Naive thymus-derived CD4-positive, alpha-beta T cell (primary cell): ENCODE measurements around the gene TSACC. TPM values are rescaled to one million over a fixed set of nuclear protein-coding genes. Genes with fewer than 3 reads are reported as not detected.
"Not testable (repeated sequence)": the region's sequence is repeated elsewhere in the genome, so short reads cannot be mapped to it uniquely, and the experiment has no call there.

Source experiments
- ATAC-seq: fragments of 150-1000 bp; cut with Tn5 transposase; 2 replicates; pipeline ENCODE4 v1.10.0; 2021; ENCODE audit warnings: mild to moderate bottlenecking, moderate library complexity
- CTCF ChIA-PET: fragments of 350-600 bp; sonication (Branson Sonifier 250); formaldehyde crosslinking; loops from one replicate; lab custom pipeline; 2021; ENCODE audit warnings: antibody characterized with exemption; lab: Charles Lee
- POLR2A ChIA-PET: fragments of 350-600 bp; sonication (Branson Sonifier 250); formaldehyde crosslinking; loops from one replicate; lab custom pipeline; 2021; ENCODE audit warnings: antibody characterized with exemption, inconsistent platforms; lab: Charles Lee
- DNase-seq, 9 donors: peaks; one replicate each; pipeline versions ENCODE4 v3.0.0 to v3.0.0-alpha.2; 2020 to 2022; ENCODE audit warnings: mixed read lengths in 1 of 9
- H3K27ac ChIP-seq: one replicate; pipeline ENCODE4 v1.7.0; 2013; ENCODE audit warnings: mild to moderate bottlenecking, low read depth, low read length, moderate library complexity
- H3K27me3 ChIP-seq, 2 donors: one replicate each; pipeline ENCODE4 v1.7.0; 2013; ENCODE audit warnings: low read length in 2 of 2, mild to moderate bottlenecking in 2 of 2, moderate library complexity in 2 of 2; ENCODE audit not compliant: control insufficient read depth in 2 of 2, insufficient read depth in 2 of 2
- H3K36me3 ChIP-seq, 3 experiments: 1 replicate in 2 of 3; 2 replicates in 1 of 3; pipeline ENCODE4 v1.7.0; 2013; ENCODE audit warnings: low read length in 3 of 3, mild to moderate bottlenecking in 3 of 3, moderate library complexity in 1 of 3; ENCODE audit not compliant: insufficient read depth in 3 of 3, control insufficient read depth in 2 of 3
- H3K4me1 ChIP-seq, 2 donors: one replicate each; pipeline ENCODE4 v1.7.0; 2013; ENCODE audit warnings: low read length in 2 of 2, mild to moderate bottlenecking in 2 of 2, moderate library complexity in 1 of 2; ENCODE audit not compliant: control insufficient read depth in 2 of 2, insufficient read depth in 2 of 2
- H3K4me3 ChIP-seq: 2 replicates; pipeline ENCODE4 v1.7.0; 2013; ENCODE audit warnings: mild to moderate bottlenecking, low read length
- H3K9me3 ChIP-seq, 3 experiments: 1 replicate in 2 of 3; 2 replicates in 1 of 3; pipeline ENCODE4 v1.7.0; 2013; ENCODE audit warnings: low read length in 3 of 3; ENCODE audit not compliant: control insufficient read depth in 2 of 3
- H3K27ac Mint-ChIP-seq, 9 donors: one replicate each; pipeline ENCODE4 v1.8.0; 2020 to 2022; ENCODE audit warnings: mixed read lengths in 9 of 9, mild to moderate bottlenecking in 8 of 9, moderate library complexity in 5 of 9, inconsistent platforms in 2 of 9
- H3K27me3 Mint-ChIP-seq, 5 donors: one replicate each; pipeline ENCODE4 v1.8.0; 2021 to 2022; ENCODE audit warnings: mixed read lengths in 5 of 5, mild to moderate bottlenecking in 1 of 5
- H3K36me3 Mint-ChIP-seq, 5 donors: one replicate each; pipeline ENCODE4 v1.8.0; 2020 to 2022; ENCODE audit warnings: mixed read lengths in 5 of 5, mild to moderate bottlenecking in 3 of 5, inconsistent platforms in 1 of 5
- H3K4me1 Mint-ChIP-seq, 7 donors: one replicate each; pipeline ENCODE4 v1.8.0; 2020 to 2022; ENCODE audit warnings: mixed read lengths in 7 of 7, mild to moderate bottlenecking in 3 of 7, inconsistent platforms in 1 of 7
- H3K4me3 Mint-ChIP-seq, 10 donors: one replicate each; pipeline ENCODE4 v1.8.0; 2020 to 2022; ENCODE audit warnings: mild to moderate bottlenecking in 10 of 10, mixed read lengths in 10 of 10, moderate library complexity in 6 of 10, inconsistent platforms in 2 of 10
- H3K9me3 Mint-ChIP-seq, 11 donors: one replicate each; pipeline ENCODE4 v1.8.0; 2020 to 2022; ENCODE audit warnings: mixed read lengths in 11 of 11, mild to moderate bottlenecking in 4 of 11, inconsistent platforms in 1 of 11, moderate library complexity in 1 of 11
- intact Hi-C, 2 donors: fragments of 100-400 bp; cut with micrococcal nuclease; formaldehyde crosslinking; loops; one replicate each; pipeline ENCODE4 v1.15.1; 2023
- polyA plus RNA-seq, 2 donors: library from polyadenylated mRNA; unstranded; fragments of 300-500 nt; fragmentation: Illumina TruSeq; gene quantifications; one replicate each; pipeline ENCODE4 v1.2.3, GENCODE V29; 2021
- total RNA-seq, 6 experiments: library from RNA in 5 of 6; stranded (reverse) in 5 of 6; gene quantifications; 1 replicate in 5 of 6; 2 replicates in 1 of 6; pipeline ENCODE4 v1.2.3 and lab custom pipeline; 2021 to 2026

Gene TSACC
- total and polyA plus RNA-seq, 7 experiments from 2014 or later, result 1.1 to 2.2 (median 1.7) TPM; not detected in 4

GRCh38 chr1:156337888-156338179, 492 bp upstream of the TSACC start:
- peaks cover 0 to 21% (median 9%) of the 10 kb centered on the region in 5 donors for H3K36me3 Mint-ChIP-seq
- no peaks in the 10 kb centered on the region for H3K27me3 ChIP-seq
- peaks cover 16 to 51% (median 40%) of the 10 kb centered on the region in 7 donors for H3K4me1 Mint-ChIP-seq
- no peaks in the 10 kb centered on the region for H3K9me3 ChIP-seq
- POLR2A ChIA-PET, result interaction anchor here (0.6 to 1.3 kb wide), 3 partner anchors 33 to 56 kb away, joined by 3 read pairs; no protein-coding TSS in a partner anchor
- CTCF ChIA-PET, result interaction anchor here (0.6 to 0.9 kb wide), 3 partner anchors 56 to 648 kb away, joined by 3 read pairs; no protein-coding TSS in a partner anchor
- H3K36me3 ChIP-seq, result peaks cover 4 to 22% (median 13%) of the 10 kb centered on the region in 3 experiments
- H3K27me3 Mint-ChIP-seq, result peaks cover 0 to 7% (median 0%) of the 10 kb centered on the region in 5 donors
- peak in 1 of 9 donors; percentile 26 for DNase-seq
- H3K4me1 ChIP-seq, result peaks cover 11 to 17% of the 10 kb centered on the region in 2 donors
- intact Hi-C loops, result loop anchor here (1.0 to 10.0 kb wide), 22 partner anchors 43 to 1729 kb away; partner anchors contain the start of genes ISG20L2 (in 2 of the 2), LAMTOR2 (in 2 of the 2), METTL25B (in 2 of the 2) and PMF1 (in 2 of the 2)
- peak overlapping the region; percentile 71 for H3K27ac ChIP-seq
- peak overlapping the region; percentile 97 to 99 (median 98) for H3K27ac Mint-ChIP-seq
- peaks cover 0 to under 1% (median 0%) of the 10 kb centered on the region in 11 donors for H3K9me3 Mint-ChIP-seq
- no peak for ATAC-seq
- H3K4me3 Mint-ChIP-seq, result peak overlapping the region; percentile 97 to 99 (median 99)
- peak overlapping the region; percentile 83 for H3K4me3 ChIP-seq

GRCh38 chr1:156342166-156342955, 4.0 kb downstream of the TSACC start:
- no peak overlapping the region for H3K4me3 Mint-ChIP-seq
- Histone ChIP-seq H3K36me3 (no peaks in the 10 kb centered on the region), H3K4me1 (peaks cover under 1% of the 10 kb centered on the region in 2 donors), H3K9me3 (no peaks in the 10 kb centered on the region), H3K27ac (no peak overlapping the region), H3K4me3 (no peak overlapping the region), H3K27me3 (no peaks in the 10 kb centered on the region)
- CTCF ChIA-PET, result no interaction called here
- H3K27me3 Mint-ChIP-seq, result peaks cover 0 to 38% (median 8%) of the 10 kb centered on the region in 5 donors
- H3K9me3 Mint-ChIP-seq, result no peaks in the 10 kb centered on the region
- POLR2A ChIA-PET, result no interaction called here
- DNase-seq, result no peak
- peaks cover 0 to 2% (median 0%) of the 10 kb centered on the region in 5 donors for H3K36me3 Mint-ChIP-seq
- H3K4me1 Mint-ChIP-seq, result peaks cover 0 to 16% (median 11%) of the 10 kb centered on the region in 7 donors
- H3K27ac Mint-ChIP-seq, result no peak overlapping the region
- intact Hi-C loops, result no loop called here
- ATAC-seq, result no peak

GRCh38 chr1:156344409-156344808, 6.1 kb downstream of the TSACC start:
- Mint-ChIP-seq H3K27me3 (peaks cover 0 to 48% (median 8%) of the 10 kb centered on the region in 5 donors), H3K4me1 (peaks cover 0 to under 1% (median 0%) of the 10 kb centered on the region in 7 donors), H3K27ac (no peak overlapping the region), H3K4me3 (no peak overlapping the region), H3K36me3 (no peaks in the 10 kb centered on the region), H3K9me3 (no peaks in the 10 kb centered on the region)
- Histone ChIP-seq H3K27ac (no peak overlapping the region), H3K27me3 (no peaks in the 10 kb centered on the region), H3K4me1 (no peaks in the 10 kb centered on the region), H3K36me3 (no peaks in the 10 kb centered on the region), H3K9me3 (no peaks in the 10 kb centered on the region), H3K4me3 (no peak overlapping the region)
- ChIA-PET CTCF (interaction anchor here (1.2 kb wide), 1 partner anchor 11 kb away, joined by 3 read pairs; no protein-coding TSS in a partner anchor), POLR2A (no interaction called here)
- ATAC-seq (no peak), DNase-seq (no peak)
- intact Hi-C loops, result no loop called here

- POLR2A ChIA-PET, H3K4me1 ChIP-seq, ATAC-seq, H3K4me3 ChIP-seq, H3K27ac Mint-ChIP-seq, H3K4me3 Mint-ChIP-seq, H3K27me3 ChIP-seq, H3K27ac ChIP-seq, H3K36me3 ChIP-seq, H3K9me3 Mint-ChIP-seq, H3K9me3 ChIP-seq, H3K36me3 Mint-ChIP-seq, H3K4me1 Mint-ChIP-seq, intact Hi-C loops, DNase-seq: not testable (repeated sequence)
- H3K27me3 Mint-ChIP-seq, result peaks cover 0 to 49% (median 8%) of the 10 kb centered on the region in 5 donors
- CTCF ChIA-PET, result interaction anchor here (0.6 kb wide), 2 partner anchors 259 to 441 kb away, joined by 4 read pairs; no protein-coding TSS in a partner anchor
Observed at GRCh38 chr1:156346035-156346434, 7.7 kb downstream of the TSACC start.

- Mint-ChIP-seq H3K27me3 (peaks cover 0 to 55% (median 8%) of the 10 kb centered on the region in 5 donors), H3K9me3 (no peaks in the 10 kb centered on the region), H3K36me3 (no peaks in the 10 kb centered on the region), H3K27ac (no peak overlapping the region), H3K4me3 (no peak overlapping the region), H3K4me1 (peaks cover 0 to 5% (median 0%) of the 10 kb centered on the region in 7 donors)
- no peak for ATAC-seq
- Histone ChIP-seq H3K27me3 (no peaks in the 10 kb centered on the region), H3K4me3 (no peak overlapping the region), H3K9me3 (no peaks in the 10 kb centered on the region), H3K27ac (no peak overlapping the region), H3K4me1 (no peaks in the 10 kb centered on the region), H3K36me3 (no peaks in the 10 kb centered on the region)
- intact Hi-C loops, result no loop called here
- DNase-seq, result no peak
- CTCF ChIA-PET, result interaction anchor here (0.6 kb wide), 1 partner anchor 259 kb away, joined by 4 read pairs; no protein-coding TSS in a partner anchor
- POLR2A ChIA-PET, result no interaction called here
Observed at GRCh38 chr1:156346636-156347035, 8.3 kb downstream of the TSACC start.

GRCh38 chr1:156347331-156347730, 9.0 kb downstream of the TSACC start:
- ATAC-seq (no peak), DNase-seq (no peak)
- Histone ChIP-seq H3K36me3 (no peaks in the 10 kb centered on the region), H3K4me3 (no peak overlapping the region), H3K27me3 (no peaks in the 10 kb centered on the region), H3K9me3 (no peaks in the 10 kb centered on the region), H3K27ac (no peak overlapping the region), H3K4me1 (no peaks in the 10 kb centered on the region)
- H3K27me3 Mint-ChIP-seq, result peaks cover 0 to 57% (median 8%) of the 10 kb centered on the region in 5 donors
- no peak overlapping the region for H3K4me3 Mint-ChIP-seq
- peaks cover 0 to 5% (median 0%) of the 10 kb centered on the region in 7 donors for H3K4me1 Mint-ChIP-seq
- ChIA-PET CTCF (no interaction called here), POLR2A (no interaction called here)
- H3K27ac Mint-ChIP-seq, result no peak overlapping the region
- H3K9me3 Mint-ChIP-seq, result no peaks in the 10 kb centered on the region
- intact Hi-C loops, result no loop called here
- no peaks in the 10 kb centered on the region for H3K36me3 Mint-ChIP-seq
